GM12878 (cell line): ENCODE results near the gene SLC6A3. TPM values are rescaled to one million over a fixed set of nuclear protein-coding genes. Genes with fewer than 3 reads are reported as not detected.

Experiments
- ATAC-seq: fragments of 200-7000 bp; cut with Tn5 transposase; 3 replicates; pipeline ENCODE4 v1.9.1; 2020; ENCODE audit warnings: mild to moderate bottlenecking, moderate library complexity
- BruUV-seq: library from RNA; stranded (reverse); fragments of 400-500 nt; replicated peaks from 2 replicates; lab custom pipeline; 2021; lab: Mats Ljungman, UMichigan
- CTCF ChIA-PET: fragments of 300-600 bp; sonication (Branson Sonifier 250); formaldehyde crosslinking; extraction: SDS; loops from one replicate; lab custom pipeline; 2021; ENCODE audit warnings: inconsistent platforms; lab: Yijun Ruan, JAX
- POLR2A ChIA-PET: fragments of 350-600 bp; formaldehyde crosslinking; extraction: SDS; loops from one replicate; lab custom pipeline; 2021; ENCODE audit warnings: inconsistent platforms; lab: Charles Lee
- RAD21 ChIA-PET: fragments of 300-600 bp; sonication (Branson Sonifier 250); formaldehyde crosslinking; loops from one replicate; lab custom pipeline; 2023; ENCODE audit warnings: antibody characterized with exemption; ENCODE audit not compliant: unreplicated experiment; lab: Charles Lee
- SMC1A ChIA-PET: fragments of 300-600 bp; sonication (Branson Sonifier 250); formaldehyde crosslinking; loops from one replicate; lab custom pipeline; 2023; ENCODE audit not compliant: unreplicated experiment, uncharacterized antibody; lab: Charles Lee
- DNase-seq: peaks from one replicate; pipeline ENCODE4 v3.0.0-alpha.2; 2011; ENCODE audit warnings: low read depth, low spot score
- FAIRE-seq: peaks from 3 replicates; lab custom pipeline; 2011; peaks lifted over from hg19 to GRCh38; lab: Jason Lieb, UNC
- H2AFZ ChIP-seq: 2 replicates; pipeline ENCODE4 v1.6.0; 2011; ENCODE audit warnings: low read depth, low read length, control low read depth; ENCODE audit not compliant: control insufficient read depth
- H3K27ac ChIP-seq: 2 replicates; pipeline ENCODE4 v1.5.1; 2011; ENCODE audit warnings: control low read depth; ENCODE audit not compliant: control insufficient read depth, insufficient read depth
- H3K27me3 ChIP-seq, 2 experiments: replicated peaks in 1 of 2; 2 replicates each; pipeline versions ENCODE4 v1.6.0 to v1.6.1; 2011; ENCODE audit warnings: low read length in 1 of 2; ENCODE audit not compliant: control insufficient read depth in 2 of 2, insufficient read depth in 2 of 2
- H3K36me3 ChIP-seq, 2 experiments: 2 replicates each; pipeline ENCODE4 v1.5.1; 2011; ENCODE audit warnings: low read length in 1 of 2; ENCODE audit not compliant: control insufficient read depth in 2 of 2, insufficient read depth in 2 of 2
- H3K4me1 ChIP-seq: 2 replicates; pipeline ENCODE4 v1.6.1; 2011; ENCODE audit warnings: mild to moderate bottlenecking, low read length, moderate library complexity, mixed read lengths; ENCODE audit not compliant: control insufficient read depth, insufficient read depth
- H3K4me2 ChIP-seq: 2 replicates; pipeline ENCODE4 v1.6.0; 2011; ENCODE audit warnings: control low read depth; ENCODE audit not compliant: control insufficient read depth, insufficient read depth
- H3K4me3 ChIP-seq: fragments of 200-600 bp; sonication (generic); 2 replicates; pipeline ENCODE4 v1.5.1; 2016
- H3K79me2 ChIP-seq: 2 replicates; pipeline ENCODE4 v1.6.0; 2011; ENCODE audit warnings: low read length; ENCODE audit not compliant: control insufficient read depth, insufficient read depth
- H3K9ac ChIP-seq: 2 replicates; pipeline ENCODE4 v1.8.0; 2011; ENCODE audit warnings: low read length, control low read depth, mixed read lengths; ENCODE audit not compliant: control insufficient read depth, insufficient read depth
- H3K9me3 ChIP-seq: replicated peaks from 3 replicates; pipeline ENCODE4 v1.5.1; 2011; ENCODE audit warnings: mild to moderate bottlenecking, low read length; ENCODE audit not compliant: control insufficient read depth, insufficient read depth
- H4K20me1 ChIP-seq: 2 replicates; pipeline ENCODE4 v1.6.0; 2011; ENCODE audit not compliant: control insufficient read depth, insufficient read depth
- BHLHE40 ChIP-seq, 2 experiments: fragments of 450-650 bp in 1 of 2; IDR thresholded peaks; 2 replicates each; pipeline ENCODE4 v1.6.1; 2011 to 2017; ENCODE audit warnings: low read depth in 2 of 2, borderline replicate concordance in 1 of 2, improper control_type of control experiment in 1 of 2, low read length in 1 of 2, mild to moderate bottlenecking in 1 of 2
- BMI1 ChIP-seq: fragments of 450-650 bp; IDR thresholded peaks from 2 replicates; pipeline ENCODE4 v1.6.1; 2016; ENCODE audit warnings: mild to moderate bottlenecking, moderate library complexity, borderline replicate concordance
- CBFB ChIP-seq: IDR thresholded peaks from 2 replicates; pipeline ENCODE4 v1.6.1; 2016; ENCODE audit warnings: antibody characterized with exemption, low read depth
- CBX3 ChIP-seq: fragments of 200-600 bp; sonication (generic); IDR thresholded peaks from 2 replicates; pipeline ENCODE4 v1.6.1; 2016; ENCODE audit warnings: low read depth, borderline replicate concordance
- JUNB ChIP-seq: IDR thresholded peaks from 2 replicates; pipeline ENCODE4 v1.6.1; 2016; ENCODE audit warnings: antibody characterized with exemption, mild to moderate bottlenecking
- MEF2B ChIP-seq: fragments of 450-650 bp; IDR thresholded peaks from 2 replicates; pipeline ENCODE4 v1.6.1; 2018; ENCODE audit warnings: mild to moderate bottlenecking, moderate library complexity; ENCODE audit not compliant: partially characterized antibody, poor library complexity, severe bottlenecking
- MXI1 ChIP-seq: fragments of 150-350 bp; IDR thresholded peaks from 2 replicates; pipeline ENCODE4 v1.6.1; 2011; ENCODE audit warnings: low read depth, mild to moderate bottlenecking, inconsistent platforms, low read length, improper control_type of control experiment
- NR2C1 ChIP-seq: fragments of 450-650 bp; IDR thresholded peaks from 2 replicates; pipeline ENCODE4 v1.6.1; 2017; ENCODE audit warnings: antibody characterized with exemption, mild to moderate bottlenecking, moderate library complexity
- NRF1 ChIP-seq: conservative IDR thresholded peaks from 2 replicates; pipeline ENCODE4 v1.6.1; 2011; ENCODE audit warnings: mild to moderate bottlenecking, low read depth, low read length, improper control_type of control experiment
- RCOR1 ChIP-seq: conservative IDR thresholded peaks from 2 replicates; pipeline ENCODE4 v1.6.1; 2012; ENCODE audit warnings: low read depth, low read length, improper control_type of control experiment
- SMC3 ChIP-seq: IDR thresholded peaks from 2 replicates; pipeline ENCODE4 v1.6.1; 2011; ENCODE audit warnings: low read length, improper control_type of control experiment, borderline replicate concordance
- STAT1 ChIP-seq: fragments of 450-650 bp; conservative IDR thresholded peaks from 2 replicates; pipeline ENCODE4 v1.6.1; 2014; ENCODE audit warnings: antibody characterized with exemption, mild to moderate bottlenecking
- TCF7 ChIP-seq: IDR thresholded peaks from 2 replicates; pipeline ENCODE4 v1.6.1; 2014; ENCODE audit warnings: antibody characterized with exemption, borderline replicate concordance
- ZNF622 ChIP-seq: fragments of 450-650 bp; IDR thresholded peaks from 2 replicates; pipeline ENCODE4 v1.6.1; 2017; ENCODE audit warnings: mild to moderate bottlenecking, inconsistent platforms
- ZSCAN29 ChIP-seq: fragments of 450-650 bp; IDR thresholded peaks from 2 replicates; pipeline ENCODE4 v1.6.1; 2017; ENCODE audit warnings: mild to moderate bottlenecking, moderate library complexity
- WGBS: methylation state at CpG from one replicate; pipeline ENCODE4 v1.1.6; 2016; ENCODE audit warnings: low lambda C conversion rate; ENCODE audit not compliant: insufficient replicate concordance, insufficient coverage; ENCODE audit errors: missing lambda C conversion rate; 5-methylcytosine and 5-hydroxymethylcytosine counted together
- in situ Hi-C: fragments of 300-500 bp; cut with MboI; formaldehyde crosslinking; loops from 9 replicates; pipeline ENCODE4 v1.14.3; 2018; ENCODE audit warnings: mixed read lengths
- intact Hi-C: fragments of 100-400 bp; cut with micrococcal nuclease; formaldehyde crosslinking; loops from one replicate; pipeline ENCODE4 v1.14.2; 2022; ENCODE audit not compliant: unreplicated experiment
- polyA plus RNA-seq, 11 experiments: library from polyadenylated mRNA; depleted of rRNA in 4 of 11; unstranded in 6 of 11; stranded (reverse) in 5 of 11; fragments of >200 nt; fragmentation: Nextera tagmentation in 4 of 11; fragmentation: Illumina TruSeq in 1 of 11; extraction: Ambion mirVana in 4 of 11; extraction: Trizol in 1 of 11; gene quantifications; 1 replicate in 1 of 11; 2 replicates in 10 of 11; pipeline versions ENCODE4 v1.2.1 to v1.2.3, GENCODE V29; 2011 to 2016; ENCODE audit warnings: inconsistent platforms in 2 of 11, missing spikeins in 2 of 11, low read depth in 1 of 11
- total RNA-seq, 4 experiments: library from RNA; depleted of rRNA in 3 of 4; stranded (reverse); fragments of >200 nt in 3 of 4; fragmentation: Illumina TruSeq in 1 of 4; extraction: Trizol in 1 of 4; gene quantifications; 2 replicates each; pipeline versions ENCODE4 v1.2.1 to v1.2.3, GENCODE V29; 2013 to 2021
- TF ChIP-seq, protein P1 (sequence below): fragments of 150-350 bp; IDR thresholded peaks from 2 replicates; pipeline ENCODE4 v1.6.1; 2016; ENCODE audit warnings: low read depth, low read length

SLC6A3 gene
- total and polyA plus RNA-seq, 10 of the 15 experiments (the other 5 are each of a cell fraction or from before 2014, with no cell fraction given): 0.01 TPM; not detected in 9

DNA sequence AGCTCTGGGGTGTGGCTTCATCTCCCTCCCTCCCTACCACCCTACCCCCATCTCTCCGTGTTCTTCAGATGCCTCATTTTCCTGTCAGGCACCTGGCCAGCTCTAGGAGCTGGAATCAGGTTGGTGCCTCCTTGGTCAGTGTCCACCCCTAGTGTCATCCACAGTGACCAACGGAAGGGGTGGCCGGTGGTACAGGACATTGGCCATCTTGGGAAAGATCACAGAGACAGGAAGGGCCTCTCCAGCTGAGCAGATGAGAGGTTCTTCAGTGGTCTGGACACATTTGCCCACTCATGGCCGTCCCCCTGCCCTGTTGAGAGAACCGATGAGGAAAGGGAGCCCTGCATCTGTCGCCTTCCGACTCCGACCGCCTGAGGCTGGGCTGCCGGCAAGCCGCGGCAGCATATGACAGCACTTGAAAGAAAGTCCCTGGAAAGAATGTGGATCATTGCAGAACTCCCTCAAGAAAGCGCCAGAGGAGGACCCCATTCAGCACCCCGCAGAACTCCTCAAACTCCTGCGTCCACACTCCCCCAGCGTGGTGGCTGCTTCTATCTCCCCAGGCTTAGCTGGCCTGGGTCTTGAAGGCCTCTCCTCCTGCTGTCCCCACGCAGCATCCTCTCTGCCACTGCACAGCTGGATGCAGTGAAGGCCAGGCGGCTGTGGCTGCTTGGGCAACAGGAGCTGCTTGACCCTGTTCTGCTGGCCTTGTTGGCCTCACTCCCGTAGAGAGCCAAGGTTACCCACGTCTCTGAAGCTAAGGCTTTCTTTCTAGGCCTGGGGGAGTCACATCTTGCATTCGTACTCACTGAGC lies 98.4 kb downstream of the SLC6A3 start:
- no peaks in the 10 kb centered on the region for H3K27me3 ChIP-seq
- no peaks in the 10 kb centered on the region for H3K9me3 ChIP-seq
- ChIA-PET POLR2A (no interaction called here), CTCF (no interaction called here)
- in situ Hi-C loops: no loop called here
- H2AFZ ChIP-seq: no peak overlapping the region
- H3K36me3 ChIP-seq: peaks cover 0 to 4% of the 10 kb centered on the region in 2 experiments; a peak in 2 of 4 replicates
- H3K27ac ChIP-seq: no peak overlapping the region
- H3K79me2 ChIP-seq: peaks cover 19% of the 10 kb centered on the region
- H3K4me3 ChIP-seq: no peak overlapping the region
- peaks cover 22% of the 10 kb centered on the region for H3K4me1 ChIP-seq
- H3K9ac ChIP-seq: no peak overlapping the region
- H4K20me1 ChIP-seq: no peaks in the 10 kb centered on the region
- H3K4me2 ChIP-seq: no peak overlapping the region
- no peak for FAIRE-seq
- BruUV-seq: no TSS peak
- TF ChIP-seq TCF7: no peak
- TF ChIP-seq STAT1: no peak
- TF ChIP-seq, protein P1, sequence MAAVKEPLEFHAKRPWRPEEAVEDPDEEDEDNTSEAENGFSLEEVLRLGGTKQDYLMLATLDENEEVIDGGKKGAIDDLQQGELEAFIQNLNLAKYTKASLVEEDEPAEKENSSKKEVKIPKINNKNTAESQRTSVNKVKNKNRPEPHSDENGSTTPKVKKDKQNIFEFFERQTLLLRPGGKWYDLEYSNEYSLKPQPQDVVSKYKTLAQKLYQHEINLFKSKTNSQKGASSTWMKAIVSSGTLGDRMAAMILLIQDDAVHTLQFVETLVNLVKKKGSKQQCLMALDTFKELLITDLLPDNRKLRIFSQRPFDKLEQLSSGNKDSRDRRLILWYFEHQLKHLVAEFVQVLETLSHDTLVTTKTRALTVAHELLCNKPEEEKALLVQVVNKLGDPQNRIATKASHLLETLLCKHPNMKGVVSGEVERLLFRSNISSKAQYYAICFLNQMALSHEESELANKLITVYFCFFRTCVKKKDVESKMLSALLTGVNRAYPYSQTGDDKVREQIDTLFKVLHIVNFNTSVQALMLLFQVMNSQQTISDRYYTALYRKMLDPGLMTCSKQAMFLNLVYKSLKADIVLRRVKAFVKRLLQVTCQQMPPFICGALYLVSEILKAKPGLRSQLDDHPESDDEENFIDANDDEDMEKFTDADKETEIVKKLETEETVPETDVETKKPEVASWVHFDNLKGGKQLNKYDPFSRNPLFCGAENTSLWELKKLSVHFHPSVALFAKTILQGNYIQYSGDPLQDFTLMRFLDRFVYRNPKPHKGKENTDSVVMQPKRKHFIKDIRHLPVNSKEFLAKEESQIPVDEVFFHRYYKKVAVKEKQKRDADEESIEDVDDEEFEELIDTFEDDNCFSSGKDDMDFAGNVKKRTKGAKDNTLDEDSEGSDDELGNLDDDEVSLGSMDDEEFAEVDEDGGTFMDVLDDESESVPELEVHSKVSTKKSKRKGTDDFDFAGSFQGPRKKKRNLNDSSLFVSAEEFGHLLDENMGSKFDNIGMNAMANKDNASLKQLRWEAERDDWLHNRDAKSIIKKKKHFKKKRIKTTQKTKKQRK: no peak
- TF ChIP-seq NR2C1: no peak
- no peak for TF ChIP-seq SMC3
- TF ChIP-seq ZNF622: no peak
- TF ChIP-seq BMI1: no peak
- TF ChIP-seq MXI1: no peak
- no peak for TF ChIP-seq ZSCAN29
- TF ChIP-seq CBFB: no peak
- TF ChIP-seq MEF2B: no peak
- TF ChIP-seq BHLHE40 (IDR thresholded peaks at IDR 0.05; ENCODE audit: borderline replicate concordance in 1 of 2, low read depth in 2 of 2, low read length in 1 of 2): no peak
- no peak for TF ChIP-seq RCOR1
- TF ChIP-seq JUNB: no peak
- no peak for TF ChIP-seq NRF1
- no peak for TF ChIP-seq CBX3
- TF ChIP-seq, all 136 proteins: peak for 0
- SMC1A ChIA-PET: interaction anchor here (1.5 kb wide), 1 partner anchor 31 kb away, joined by 6 read pairs; no protein-coding TSS in a partner anchor
- RAD21 ChIA-PET: interaction anchor here (1.0 kb wide), 1 partner anchor 138 kb away, joined by 5 read pairs; no protein-coding TSS in a partner anchor
- WGBS: 82% methylated on average over 21 of the region's 21 CpGs
- intact Hi-C loops: loop anchor here (5.0 to 10.0 kb wide), 2 partner anchors 148 to 180 kb away; no protein-coding TSS in a partner anchor
- DNase-seq (no peak), ATAC-seq (no peak)
